ENCODE measurements around the gene ADM5. TPM values are rescaled to one million over a fixed set of nuclear protein-coding genes. Genes with fewer than 3 reads are reported as not detected.

Gene ADM5
- total and polyA plus RNA-seq, 10 of the 15 experiments (the other 5 are each of a cell fraction or from before 2014, with no cell fraction given): 0.05 to 6.0 (median 1.2) TPM; not detected in 1

- TF ChIP-seq ZNF592 (IDR thresholded peaks at IDR 0.05): no peak
- peak; percentile 83 for TF ChIP-seq TBL1XR1 (IDR thresholded peaks at IDR 0.05; ENCODE audit: low read depth, low read length)
- no peak for TF ChIP-seq RAD21 (IDR thresholded peaks at IDR 0.05; ENCODE audit: insufficient read depth, low read depth, low read length)
- peak; percentile 100 for TF ChIP-seq IKZF1 (conservative IDR thresholded peaks at IDR 0.05)
- TF ChIP-seq ETV6 (conservative IDR thresholded peaks at IDR 0.05 in 1 of 2, IDR thresholded peaks at IDR 0.05 in 1 of 2; ENCODE audit: borderline replicate concordance in 1 of 2, low read depth in 1 of 2): no peak
- TF ChIP-seq ESRRA (IDR thresholded peaks at IDR 0.05; ENCODE audit: low read length): no peak
- TF ChIP-seq, protein P1, sequence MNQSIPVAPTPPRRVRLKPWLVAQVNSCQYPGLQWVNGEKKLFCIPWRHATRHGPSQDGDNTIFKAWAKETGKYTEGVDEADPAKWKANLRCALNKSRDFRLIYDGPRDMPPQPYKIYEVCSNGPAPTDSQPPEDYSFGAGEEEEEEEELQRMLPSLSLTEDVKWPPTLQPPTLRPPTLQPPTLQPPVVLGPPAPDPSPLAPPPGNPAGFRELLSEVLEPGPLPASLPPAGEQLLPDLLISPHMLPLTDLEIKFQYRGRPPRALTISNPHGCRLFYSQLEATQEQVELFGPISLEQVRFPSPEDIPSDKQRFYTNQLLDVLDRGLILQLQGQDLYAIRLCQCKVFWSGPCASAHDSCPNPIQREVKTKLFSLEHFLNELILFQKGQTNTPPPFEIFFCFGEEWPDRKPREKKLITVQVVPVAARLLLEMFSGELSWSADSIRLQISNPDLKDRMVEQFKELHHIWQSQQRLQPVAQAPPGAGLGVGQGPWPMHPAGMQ (IDR thresholded peaks at IDR 0.05; ENCODE audit: borderline replicate concordance): no peak
- TF ChIP-seq SUZ12 (IDR thresholded peaks at IDR 0.05; ENCODE audit: unreplicated experiment): no peak
- peak; percentile 42; the same call in 1 of the 2 replicates for TF ChIP-seq SIN3A (IDR thresholded peaks at IDR 0.05; ENCODE audit: low read depth, low read length)
- TF ChIP-seq IRF4 (IDR thresholded peaks at IDR 0.05; ENCODE audit: low read depth, low read length): no peak
- TF ChIP-seq STAT1 (conservative IDR thresholded peaks at IDR 0.05): no peak
- no peak for TF ChIP-seq CTCF (IDR thresholded peaks at IDR 0.05 in 2 of 3, conservative IDR thresholded peaks at IDR 0.05 in 1 of 3; ENCODE audit: control insufficient read depth in 2 of 3, extremely low read depth in 1 of 3, insufficient read depth in 1 of 3, low read depth in 3 of 3, low read length in 3 of 3)
- no peak for TF ChIP-seq ZNF622 (IDR thresholded peaks at IDR 0.05)
- TF ChIP-seq SMARCA5 (IDR thresholded peaks at IDR 0.05): no peak
- peak; percentile 97 for TF ChIP-seq NR2C1 (IDR thresholded peaks at IDR 0.05)
- peak; percentile 94 for TF ChIP-seq SIX5 (IDR thresholded peaks at IDR 0.05; ENCODE audit: low read depth, low read length, severe bottlenecking)
- TF ChIP-seq GATAD2B (conservative IDR thresholded peaks at IDR 0.05; ENCODE audit: low read depth): no peak
- peak; percentile 77 for TF ChIP-seq POLR2A (IDR thresholded peaks at IDR 0.05; ENCODE audit: low read depth, low read length)
- TF ChIP-seq, protein P2, sequence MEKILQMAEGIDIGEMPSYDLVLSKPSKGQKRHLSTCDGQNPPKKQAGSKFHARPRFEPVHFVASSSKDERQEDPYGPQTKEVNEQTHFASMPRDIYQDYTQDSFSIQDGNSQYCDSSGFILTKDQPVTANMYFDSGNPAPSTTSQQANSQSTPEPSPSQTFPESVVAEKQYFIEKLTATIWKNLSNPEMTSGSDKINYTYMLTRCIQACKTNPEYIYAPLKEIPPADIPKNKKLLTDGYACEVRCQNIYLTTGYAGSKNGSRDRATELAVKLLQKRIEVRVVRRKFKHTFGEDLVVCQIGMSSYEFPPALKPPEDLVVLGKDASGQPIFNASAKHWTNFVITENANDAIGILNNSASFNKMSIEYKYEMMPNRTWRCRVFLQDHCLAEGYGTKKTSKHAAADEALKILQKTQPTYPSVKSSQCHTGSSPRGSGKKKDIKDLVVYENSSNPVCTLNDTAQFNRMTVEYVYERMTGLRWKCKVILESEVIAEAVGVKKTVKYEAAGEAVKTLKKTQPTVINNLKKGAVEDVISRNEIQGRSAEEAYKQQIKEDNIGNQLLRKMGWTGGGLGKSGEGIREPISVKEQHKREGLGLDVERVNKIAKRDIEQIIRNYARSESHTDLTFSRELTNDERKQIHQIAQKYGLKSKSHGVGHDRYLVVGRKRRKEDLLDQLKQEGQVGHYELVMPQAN (conservative IDR thresholded peaks at IDR 0.05): 0 out of 2 replicates have a peak, but pooled peaks have one; percentile 30
- TF ChIP-seq CREB1 (IDR thresholded peaks at IDR 0.05; ENCODE audit: low read depth): peak; percentile 97
- TF ChIP-seq RUNX3 (IDR thresholded peaks at IDR 0.05; ENCODE audit: low read length): peak; percentile 74
- TF ChIP-seq CHD2 (IDR thresholded peaks at IDR 0.05; ENCODE audit: borderline replicate concordance, low read depth, low read length): peak; percentile 96
These were observed 47.5 kb upstream of the ADM5 start, which contains the start of gene SCAF1 (continued) for GRCh38 chr19:49641688-49642491.
